ENCODE data around the gene CEACAM16.

Gene CEACAM16

GRCh38 chr19:44728178-44728577 lies 29.2 kb downstream of the CEACAM16 start:
- H3K4me3 ChIP-seq (ENCODE audit: low read length), result no peak overlapping the region
- no peak for TF ChIP-seq CTCF (conservative IDR thresholded peaks at IDR 0.05; ENCODE audit: low read length)
- no peak for DNase-seq (ENCODE audit: low read depth)

- no peak overlapping the region for H3K4me3 ChIP-seq (ENCODE audit: low read length)
- TF ChIP-seq CTCF (conservative IDR thresholded peaks at IDR 0.05; ENCODE audit: low read length), result no peak
- DNase-seq (ENCODE audit: low read depth), result no peak
Measured at GRCh38 chr19:44729516-44730033, 30.6 kb downstream of the CEACAM16 start.

GRCh38 chr19:44731081-44731480 lies 32.1 kb downstream of the CEACAM16 start:
- H3K4me3 ChIP-seq (ENCODE audit: low read length), result no peak overlapping the region
- TF ChIP-seq CTCF (conservative IDR thresholded peaks at IDR 0.05; ENCODE audit: low read length), result no peak
- no peak for DNase-seq (ENCODE audit: low read depth)

- no peak for DNase-seq (ENCODE audit: low read depth)
- no peak overlapping the region for H3K4me3 ChIP-seq (ENCODE audit: low read length)
- no peak for TF ChIP-seq CTCF (conservative IDR thresholded peaks at IDR 0.05; ENCODE audit: low read length)
Measured at GRCh38 chr19:44731622-44732021, 32.7 kb downstream of the CEACAM16 start.

GRCh38 chr19:44732235-44733014 lies 33.5 kb downstream of the CEACAM16 start:
- no peak for TF ChIP-seq CTCF (conservative IDR thresholded peaks at IDR 0.05; ENCODE audit: low read length)
- no peak overlapping the region for H3K4me3 ChIP-seq (ENCODE audit: low read length)
- DNase-seq (ENCODE audit: low read depth), result no peak

- DNase-seq (ENCODE audit: low read depth), result no peak
- no peak overlapping the region for H3K4me3 ChIP-seq (ENCODE audit: low read length)
- TF ChIP-seq CTCF (conservative IDR thresholded peaks at IDR 0.05; ENCODE audit: low read length), result no peak
Measured at GRCh38 chr19:44734357-44734756, 35.4 kb downstream of the CEACAM16 start.

- TF ChIP-seq CTCF (conservative IDR thresholded peaks at IDR 0.05; ENCODE audit: low read length), result no peak
- no peak overlapping the region for H3K4me3 ChIP-seq (ENCODE audit: low read length)
- DNase-seq (ENCODE audit: low read depth), result no peak
Measured at GRCh38 chr19:44735011-44735410, 36.1 kb downstream of the CEACAM16 start.

Data from AG10803 (cell line).